Measurements from ENCODE around the gene ATXN1.

Gene ATXN1

DNA sequence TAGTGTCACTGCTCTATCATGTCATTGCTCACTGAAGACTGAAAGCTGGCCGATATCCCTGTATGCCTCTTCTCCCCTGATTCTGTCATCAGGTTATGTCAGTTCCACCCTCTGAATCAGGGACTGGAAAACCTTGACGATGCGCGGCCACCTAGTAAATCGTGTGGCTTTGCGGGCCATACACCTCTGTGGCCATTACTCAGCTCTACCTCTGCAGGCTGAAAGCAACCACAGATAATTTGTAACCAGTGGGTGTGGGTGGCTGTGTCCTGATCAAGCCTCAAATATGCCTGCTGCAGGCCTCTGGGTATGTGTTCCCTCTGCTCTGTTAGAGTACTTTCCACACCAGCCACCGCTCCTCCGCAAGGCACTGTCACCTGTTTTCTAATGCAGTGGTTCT, 417.7 kb downstream of the ATXN1 start:
- Histone ChIP-seq H3K27ac (replicated peaks; ENCODE audit: low read length) (no peak overlapping the region), H4K91ac (ENCODE audit: low read depth, low read length, poor library complexity) (no peak overlapping the region), H3K4me1 (ENCODE audit: control insufficient read depth in 2 of 2, insufficient read depth in 1 of 2, low read depth in 1 of 2, low read length in 2 of 2) (peaks cover 7 to 26% of the 10 kb centered on the region in 2 donors), H2BK120ac (ENCODE audit: low read depth, low read length) (no peak overlapping the region), H2BK5ac (ENCODE audit: low read length) (no peak overlapping the region), H3K9ac (ENCODE audit: low read depth, low read length, poor library complexity) (no peak overlapping the region), H4K8ac (ENCODE audit: low read depth, low read length) (no peak overlapping the region), H3K14ac (ENCODE audit: low read length) (no peak overlapping the region), H3K4me3 (ENCODE audit: low read length in 2 of 2) (no peak overlapping the region), H3K4ac (ENCODE audit: low read length) (no peak overlapping the region), H3K27me3 (ENCODE audit: control insufficient read depth in 3 of 3, insufficient read depth in 3 of 3, low read depth in 1 of 3, low read length in 3 of 3) (no peaks in the 10 kb centered on the region), H2BK15ac (ENCODE audit: low read length) (no peak overlapping the region), H3K23ac (ENCODE audit: low read depth, low read length, poor library complexity) (no peak overlapping the region), H3K36me3 (replicated peaks in 1 of 2; ENCODE audit: control insufficient read depth in 2 of 2, insufficient read depth in 2 of 2, low read length in 2 of 2) (no peaks in the 10 kb centered on the region), H2BK12ac (ENCODE audit: low read length) (peak overlapping the region; percentile 24), H3K4me2 (ENCODE audit: insufficient read depth, low read length, poor library complexity, severe bottlenecking) (no peak overlapping the region), H3K9me3 (replicated peaks in 1 of 2; ENCODE audit: control insufficient read depth in 2 of 2, insufficient read depth in 1 of 2, low read depth in 1 of 2, low read length in 2 of 2) (peaks cover 0 to 3% of the 10 kb centered on the region in 2 donors), H2AK5ac (ENCODE audit: low read depth, low read length) (no peak overlapping the region), H3K79me1 (ENCODE audit: low read depth, low read length) (no peaks in the 10 kb centered on the region), H3K18ac (ENCODE audit: low read length) (no peak overlapping the region), H2AFZ (ENCODE audit: low read length) (no peak overlapping the region)
- no peak for DNase-seq (ENCODE audit: low spot score)
- WGBS, 2 donors (ENCODE audit: extremely low coverage in 2 of 2, insufficient read length in 2 of 2, insufficient replicate concordance in 1 of 2), result no CpG with 5 or more reads among the region's 8 CpGs

DNA sequence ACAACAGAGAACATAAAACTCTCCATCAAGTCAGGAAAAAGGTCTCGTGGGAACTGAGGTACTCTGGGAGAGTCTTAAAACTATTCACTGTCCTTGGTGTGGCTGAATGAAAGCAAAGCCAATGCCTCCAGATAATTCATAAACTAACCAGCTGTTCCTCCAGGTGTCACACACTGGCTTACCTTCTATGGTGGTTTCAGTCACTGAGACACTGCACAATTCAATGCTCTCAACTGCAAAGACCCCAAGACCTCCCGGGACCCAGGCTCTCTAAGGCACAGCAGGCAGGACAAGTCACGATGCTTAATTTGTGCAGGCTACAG, 422.0 kb downstream of the ATXN1 start:
- no peak overlapping the region for H2BK15ac ChIP-seq (ENCODE audit: low read length)
- H3K14ac ChIP-seq (ENCODE audit: low read length), result no peak overlapping the region
- H3K4me1 ChIP-seq (ENCODE audit: control insufficient read depth in 2 of 2, insufficient read depth in 1 of 2, low read depth in 1 of 2, low read length in 2 of 2), result peaks cover 2 to 9% of the 10 kb centered on the region in 2 donors
- H3K23ac ChIP-seq (ENCODE audit: low read depth, low read length, poor library complexity), result no peak overlapping the region
- no peaks in the 10 kb centered on the region for H3K27me3 ChIP-seq (ENCODE audit: control insufficient read depth in 3 of 3, insufficient read depth in 3 of 3, low read depth in 1 of 3, low read length in 3 of 3)
- no peak overlapping the region for H2AK5ac ChIP-seq (ENCODE audit: low read depth, low read length)
- H2AFZ ChIP-seq (ENCODE audit: low read length), result peak overlapping the region; percentile 71
- no peak for DNase-seq (ENCODE audit: low spot score)
- H3K4ac ChIP-seq (ENCODE audit: low read length), result no peak overlapping the region
- peaks cover 0 to 3% of the 10 kb centered on the region in 2 donors for H3K9me3 ChIP-seq (replicated peaks in 1 of 2; ENCODE audit: control insufficient read depth in 2 of 2, insufficient read depth in 1 of 2, low read depth in 1 of 2, low read length in 2 of 2)
- no peak overlapping the region for H3K18ac ChIP-seq (ENCODE audit: low read length)
- H3K79me1 ChIP-seq (ENCODE audit: low read depth, low read length), result no peaks in the 10 kb centered on the region
- H3K27ac ChIP-seq (replicated peaks; ENCODE audit: low read length), result no peak overlapping the region
- WGBS, 2 donors (ENCODE audit: extremely low coverage in 2 of 2, insufficient read length in 2 of 2, insufficient replicate concordance in 1 of 2), result no CpG with 5 or more reads among the region's 3 CpGs
- H2BK120ac ChIP-seq (ENCODE audit: low read depth, low read length), result no peak overlapping the region
- H3K4me2 ChIP-seq (ENCODE audit: insufficient read depth, low read length, poor library complexity, severe bottlenecking), result no peak overlapping the region
- H3K4me3 ChIP-seq (ENCODE audit: low read length in 2 of 2), result no peak overlapping the region
- H2BK12ac ChIP-seq (ENCODE audit: low read length), result no peak overlapping the region
- no peak overlapping the region for H4K8ac ChIP-seq (ENCODE audit: low read depth, low read length)
- no peak overlapping the region for H4K91ac ChIP-seq (ENCODE audit: low read depth, low read length, poor library complexity)
- H3K9ac ChIP-seq (ENCODE audit: low read depth, low read length, poor library complexity), result no peak overlapping the region
- H2BK5ac ChIP-seq (ENCODE audit: low read length), result no peak overlapping the region
- H3K36me3 ChIP-seq (replicated peaks in 1 of 2; ENCODE audit: control insufficient read depth in 2 of 2, insufficient read depth in 2 of 2, low read length in 2 of 2), result no peaks in the 10 kb centered on the region

GRCh38 chr6:16338577-16339264, 422.5 kb downstream of the ATXN1 start:
- H3K14ac ChIP-seq (ENCODE audit: low read length), result no peak overlapping the region
- no peak overlapping the region for H3K4ac ChIP-seq (ENCODE audit: low read length)
- DNase-seq (ENCODE audit: low spot score), result no peak
- no peak overlapping the region for H3K9ac ChIP-seq (ENCODE audit: low read depth, low read length, poor library complexity)
- no peak overlapping the region for H3K23ac ChIP-seq (ENCODE audit: low read depth, low read length, poor library complexity)
- WGBS, 2 donors (ENCODE audit: extremely low coverage in 2 of 2, insufficient read length in 2 of 2, insufficient replicate concordance in 1 of 2), result no CpG with 5 or more reads among the region's 10 CpGs
- no peak overlapping the region for H3K4me2 ChIP-seq (ENCODE audit: insufficient read depth, low read length, poor library complexity, severe bottlenecking)
- H3K4me3 ChIP-seq (ENCODE audit: low read length in 2 of 2), result no peak overlapping the region
- H4K8ac ChIP-seq (ENCODE audit: low read depth, low read length), result no peak overlapping the region
- H2BK5ac ChIP-seq (ENCODE audit: low read length), result no peak overlapping the region
- no peak overlapping the region for H2BK120ac ChIP-seq (ENCODE audit: low read depth, low read length)
- H2BK15ac ChIP-seq (ENCODE audit: low read length), result no peak overlapping the region
- H3K27me3 ChIP-seq (ENCODE audit: control insufficient read depth in 3 of 3, insufficient read depth in 3 of 3, low read depth in 1 of 3, low read length in 3 of 3), result no peaks in the 10 kb centered on the region
- H3K27ac ChIP-seq (replicated peaks; ENCODE audit: low read length), result no peak overlapping the region
- H2BK12ac ChIP-seq (ENCODE audit: low read length), result no peak overlapping the region
- H3K36me3 ChIP-seq (replicated peaks in 1 of 2; ENCODE audit: control insufficient read depth in 2 of 2, insufficient read depth in 2 of 2, low read length in 2 of 2), result no peaks in the 10 kb centered on the region
- H4K91ac ChIP-seq (ENCODE audit: low read depth, low read length, poor library complexity), result no peak overlapping the region
- peaks cover 2 to 9% of the 10 kb centered on the region in 2 donors for H3K4me1 ChIP-seq (ENCODE audit: control insufficient read depth in 2 of 2, insufficient read depth in 1 of 2, low read depth in 1 of 2, low read length in 2 of 2)
- H3K9me3 ChIP-seq (replicated peaks in 1 of 2; ENCODE audit: control insufficient read depth in 2 of 2, insufficient read depth in 1 of 2, low read depth in 1 of 2, low read length in 2 of 2), result peaks cover 0 to 3% of the 10 kb centered on the region in 2 donors
- no peaks in the 10 kb centered on the region for H3K79me1 ChIP-seq (ENCODE audit: low read depth, low read length)
- no peak overlapping the region for H2AK5ac ChIP-seq (ENCODE audit: low read depth, low read length)
- H2AFZ ChIP-seq (ENCODE audit: low read length), result peak overlapping the region; percentile 71
- no peak overlapping the region for H3K18ac ChIP-seq (ENCODE audit: low read length)

DNA sequence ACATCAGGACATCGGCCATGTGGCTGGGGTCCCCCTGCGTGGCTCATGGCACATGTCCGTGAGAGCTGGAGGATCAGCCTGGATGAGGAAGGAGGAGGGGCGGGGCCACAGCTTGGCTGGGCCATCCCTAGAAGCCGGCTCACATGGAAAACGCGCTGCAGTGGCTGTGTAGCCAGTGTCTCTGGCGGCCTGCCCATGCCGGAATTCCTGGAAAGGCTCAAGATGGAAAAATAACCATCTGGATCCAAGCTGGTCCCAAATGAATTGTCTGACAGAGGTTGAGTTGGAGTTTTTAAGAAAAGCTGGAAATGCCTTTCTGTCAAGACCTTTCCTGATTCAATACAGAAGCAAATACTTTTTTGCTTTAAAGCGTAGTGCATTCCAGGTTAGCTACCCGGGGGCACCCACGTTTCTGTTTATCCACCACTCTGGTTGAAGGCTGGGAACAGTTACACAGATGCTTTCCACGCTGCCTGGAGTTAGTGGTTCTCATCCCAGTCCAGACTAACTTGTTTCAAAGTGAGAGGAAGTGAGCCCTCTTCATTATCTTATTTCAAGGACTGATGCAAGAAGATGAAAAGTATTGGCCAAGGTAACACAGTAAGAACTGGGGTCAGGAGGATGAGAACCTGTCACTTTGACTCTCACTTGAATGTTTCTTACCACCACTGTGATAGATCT, 423.8 kb downstream of the ATXN1 start:
- Histone ChIP-seq H2BK15ac (ENCODE audit: low read length) (no peak overlapping the region), H4K91ac (ENCODE audit: low read depth, low read length, poor library complexity) (peak overlapping the region; percentile 22), H2BK120ac (ENCODE audit: low read depth, low read length) (no peak overlapping the region), H3K4me3 (ENCODE audit: low read length in 2 of 2) (no peak overlapping the region), H3K18ac (ENCODE audit: low read length) (no peak overlapping the region), H3K36me3 (replicated peaks in 1 of 2; ENCODE audit: control insufficient read depth in 2 of 2, insufficient read depth in 2 of 2, low read length in 2 of 2) (no peaks in the 10 kb centered on the region), H3K4me2 (ENCODE audit: insufficient read depth, low read length, poor library complexity, severe bottlenecking) (no peak overlapping the region), H3K9me3 (replicated peaks in 1 of 2; ENCODE audit: control insufficient read depth in 2 of 2, insufficient read depth in 1 of 2, low read depth in 1 of 2, low read length in 2 of 2) (peaks cover 0 to 3% of the 10 kb centered on the region in 2 donors), H3K4me1 (ENCODE audit: control insufficient read depth in 2 of 2, insufficient read depth in 1 of 2, low read depth in 1 of 2, low read length in 2 of 2) (peaks cover 2 to 12% of the 10 kb centered on the region in 2 donors), H2BK12ac (ENCODE audit: low read length) (no peak overlapping the region), H3K9ac (ENCODE audit: low read depth, low read length, poor library complexity) (no peak overlapping the region), H3K27ac (replicated peaks; ENCODE audit: low read length) (no peak overlapping the region), H3K79me1 (ENCODE audit: low read depth, low read length) (no peaks in the 10 kb centered on the region), H2BK5ac (ENCODE audit: low read length) (no peak overlapping the region), H2AK5ac (ENCODE audit: low read depth, low read length) (no peak overlapping the region), H4K8ac (ENCODE audit: low read depth, low read length) (no peak overlapping the region), H2AFZ (ENCODE audit: low read length) (no peak overlapping the region), H3K4ac (ENCODE audit: low read length) (no peak overlapping the region), H3K14ac (ENCODE audit: low read length) (no peak overlapping the region), H3K23ac (ENCODE audit: low read depth, low read length, poor library complexity) (no peak overlapping the region), H3K27me3 (ENCODE audit: control insufficient read depth in 3 of 3, insufficient read depth in 3 of 3, low read depth in 1 of 3, low read length in 3 of 3) (no peaks in the 10 kb centered on the region)
- no peak for DNase-seq (ENCODE audit: low spot score)
- no CpG with 5 or more reads among the region's 13 CpGs for WGBS, 2 donors (ENCODE audit: extremely low coverage in 2 of 2, insufficient read length in 2 of 2, insufficient replicate concordance in 1 of 2)
